Measurements from ENCODE around the gene LMF1.

LMF1 gene

GRCh38 chr16:927931-928330 lies 42.9 kb downstream of the LMF1 start:
- no peak for DNase-seq (ENCODE audit: low read depth)
- TF ChIP-seq MAX (IDR thresholded peaks at IDR 0.05; ENCODE audit: low read depth, low read length) (no peak), MYC (IDR thresholded peaks at IDR 0.05; ENCODE audit: low read depth, low read length) (no peak), POLR2A (IDR thresholded peaks at IDR 0.05; ENCODE audit: extremely low read depth, insufficient read length) (no peak), CTCF (IDR thresholded peaks at IDR 0.05; ENCODE audit: low read depth, low read length) (no peak)
- no peak overlapping the region for H3K4me3 ChIP-seq (ENCODE audit: low read depth, low read length)

GRCh38 chr16:927406-927805 lies 43.4 kb downstream of the LMF1 start:
- H3K4me3 ChIP-seq (ENCODE audit: low read depth, low read length): no peak overlapping the region
- no peak for TF ChIP-seq MAX (IDR thresholded peaks at IDR 0.05; ENCODE audit: low read depth, low read length)
- no peak for DNase-seq (ENCODE audit: low read depth)

GRCh38 chr16:926715-927114 lies 44.1 kb downstream of the LMF1 start:
- DNase-seq (ENCODE audit: low read depth): no peak
- no peak for TF ChIP-seq POLR2A (IDR thresholded peaks at IDR 0.05; ENCODE audit: extremely low read depth, insufficient read length)
- no peak for TF ChIP-seq MYC (IDR thresholded peaks at IDR 0.05; ENCODE audit: low read depth, low read length)
- TF ChIP-seq CTCF (IDR thresholded peaks at IDR 0.05; ENCODE audit: low read depth, low read length): no peak
- no peak for TF ChIP-seq MAX (IDR thresholded peaks at IDR 0.05; ENCODE audit: low read depth, low read length)
- H3K4me3 ChIP-seq (ENCODE audit: low read depth, low read length): no peak overlapping the region

GRCh38 chr16:924806-925205 lies 46.0 kb downstream of the LMF1 start:
- TF ChIP-seq CTCF (IDR thresholded peaks at IDR 0.05; ENCODE audit: low read depth, low read length) (no peak), MAX (IDR thresholded peaks at IDR 0.05; ENCODE audit: low read depth, low read length) (no peak), POLR2A (IDR thresholded peaks at IDR 0.05; ENCODE audit: extremely low read depth, insufficient read length) (no peak), MYC (IDR thresholded peaks at IDR 0.05; ENCODE audit: low read depth, low read length) (no peak)
- no peak for DNase-seq (ENCODE audit: low read depth)
- H3K4me3 ChIP-seq (ENCODE audit: low read depth, low read length): no peak overlapping the region

GRCh38 chr16:924063-924462 lies 46.7 kb downstream of the LMF1 start:
- no peak for TF ChIP-seq MYC (IDR thresholded peaks at IDR 0.05; ENCODE audit: low read depth, low read length)
- H3K4me3 ChIP-seq (ENCODE audit: low read depth, low read length): no peak overlapping the region
- DNase-seq (ENCODE audit: low read depth): no peak

- TF ChIP-seq POLR2A (IDR thresholded peaks at IDR 0.05; ENCODE audit: extremely low read depth, insufficient read length) (no peak), MYC (IDR thresholded peaks at IDR 0.05; ENCODE audit: low read depth, low read length) (no peak), MAX (IDR thresholded peaks at IDR 0.05; ENCODE audit: low read depth, low read length) (no peak), CTCF (IDR thresholded peaks at IDR 0.05; ENCODE audit: low read depth, low read length) (no peak)
- no peak overlapping the region for H3K4me3 ChIP-seq (ENCODE audit: low read depth, low read length)
- no peak for DNase-seq (ENCODE audit: low read depth)
These were observed 47.6 kb downstream of the LMF1 start for GRCh38 chr16:923184-923583.

- no peak for TF ChIP-seq POLR2A (IDR thresholded peaks at IDR 0.05; ENCODE audit: extremely low read depth, insufficient read length)
- TF ChIP-seq CTCF (IDR thresholded peaks at IDR 0.05; ENCODE audit: low read depth, low read length): no peak
- no peak for TF ChIP-seq MAX (IDR thresholded peaks at IDR 0.05; ENCODE audit: low read depth, low read length)
- no peak for TF ChIP-seq MYC (IDR thresholded peaks at IDR 0.05; ENCODE audit: low read depth, low read length)
- no peak overlapping the region for H3K4me3 ChIP-seq (ENCODE audit: low read depth, low read length)
- no peak for DNase-seq (ENCODE audit: low read depth)
These were observed 48.7 kb downstream of the LMF1 start for GRCh38 chr16:922051-922450.
